ENCODE results near the gene IQSEC1.

IQSEC1 gene

DNA sequence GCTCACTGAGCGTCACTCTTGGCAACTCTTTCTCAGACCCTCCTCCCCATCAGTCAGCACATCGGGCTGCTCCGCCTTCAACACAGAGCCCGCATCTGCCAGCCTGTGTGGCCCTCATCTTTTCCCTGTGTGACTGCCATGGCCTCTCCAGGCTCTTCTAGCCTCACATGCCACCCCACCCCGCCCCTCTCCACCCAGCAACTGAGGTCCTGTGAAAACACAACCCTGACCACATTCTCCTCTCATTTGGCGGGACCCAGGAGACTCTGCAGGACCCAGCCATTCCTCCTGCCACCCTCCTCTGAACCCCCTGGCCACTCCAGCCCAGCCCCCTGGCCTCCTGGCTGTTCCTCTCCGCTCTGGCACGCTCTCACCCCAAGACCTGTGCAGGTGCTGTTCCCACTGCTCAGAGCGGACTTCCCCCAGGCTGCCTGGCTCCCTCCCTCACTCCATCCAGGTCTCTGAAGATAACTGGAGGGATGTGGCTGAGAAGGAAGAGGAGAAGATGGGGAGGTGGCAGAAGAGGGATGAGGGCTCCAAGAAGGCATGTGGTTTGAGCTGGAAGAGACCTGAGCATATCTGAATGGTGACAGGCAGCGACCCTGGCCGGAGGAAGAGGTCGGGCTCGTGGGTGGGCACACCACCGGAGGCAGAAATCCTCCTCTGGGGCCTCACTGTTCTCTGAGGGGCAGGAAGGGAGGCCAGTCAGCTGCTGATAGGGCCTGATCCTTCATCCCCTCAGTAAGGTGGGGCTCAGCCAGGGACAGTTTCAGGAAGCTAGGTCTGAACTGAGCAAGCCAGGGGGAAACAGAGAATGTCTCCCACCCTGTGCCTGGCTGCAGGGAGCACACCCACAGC is 120.7 kb downstream of the IQSEC1 start:
- DNase-seq (ENCODE audit: low spot score), result no peak

DNA sequence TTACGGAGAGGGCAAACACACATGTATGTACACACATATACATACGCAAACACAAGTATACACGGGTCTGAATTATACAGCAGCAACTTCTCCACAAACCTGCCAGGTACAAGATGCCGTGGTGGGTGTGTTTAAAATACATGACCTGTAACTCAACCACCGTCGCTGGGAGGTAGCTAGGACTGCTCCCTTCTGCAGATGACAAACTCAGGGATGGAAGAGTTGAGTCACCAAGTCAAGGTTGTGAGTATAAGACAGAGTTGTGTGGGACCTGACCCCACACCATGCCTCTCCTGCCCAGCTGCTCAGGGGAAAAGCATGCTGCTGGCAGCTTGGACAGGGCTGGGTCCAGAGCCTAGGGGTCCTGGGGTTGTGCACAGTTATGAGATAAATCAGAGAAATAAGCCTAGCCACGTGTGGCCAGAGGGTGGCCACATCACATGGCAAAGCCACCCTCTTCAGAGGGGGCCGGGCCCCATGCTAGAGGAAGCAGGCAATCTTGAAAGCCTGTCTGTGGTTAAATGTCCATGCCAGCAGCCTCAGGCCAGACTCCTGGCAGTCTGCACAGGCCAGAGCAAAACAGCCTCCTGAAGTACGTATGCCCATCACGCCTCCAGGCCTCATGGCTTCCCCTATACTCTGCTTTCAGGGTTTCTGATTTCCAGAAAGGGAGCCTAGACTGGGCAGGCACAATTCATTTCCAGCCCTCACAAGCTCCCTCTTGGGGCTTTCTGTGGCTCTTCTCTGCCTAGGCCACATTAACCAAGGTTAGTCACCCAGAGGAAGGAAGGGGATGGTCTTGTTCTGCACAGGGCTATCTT is 124.1 kb downstream of the IQSEC1 start:
- Histone ChIP-seq H3K9me3 (replicated peaks in 1 of 2; ENCODE audit: control insufficient read depth in 2 of 2, insufficient read depth in 1 of 2, low read depth in 1 of 2, low read length in 2 of 2) (no peaks in the 10 kb centered on the region), H3K79me1 (ENCODE audit: low read depth, low read length) (peaks cover 5% of the 10 kb centered on the region), H3K23ac (ENCODE audit: low read depth, low read length, poor library complexity) (no peak overlapping the region), H3K27ac (replicated peaks; ENCODE audit: low read length) (no peak overlapping the region), H3K14ac (ENCODE audit: low read length) (no peak overlapping the region), H4K8ac (ENCODE audit: low read depth, low read length) (no peak overlapping the region), H3K36me3 (replicated peaks in 1 of 2; ENCODE audit: control insufficient read depth in 2 of 2, insufficient read depth in 2 of 2, low read length in 2 of 2) (no peaks in the 10 kb centered on the region), H3K27me3 (ENCODE audit: control insufficient read depth in 3 of 3, insufficient read depth in 3 of 3, low read depth in 1 of 3, low read length in 3 of 3) (no peaks in the 10 kb centered on the region), H2BK120ac (ENCODE audit: low read depth, low read length) (no peak overlapping the region), H3K4ac (ENCODE audit: low read length) (no peak overlapping the region), H2BK5ac (ENCODE audit: low read length) (no peak overlapping the region), H3K4me3 (ENCODE audit: low read length in 2 of 2) (no peak overlapping the region), H2BK12ac (ENCODE audit: low read length) (no peak overlapping the region), H3K4me1 (ENCODE audit: control insufficient read depth in 2 of 2, insufficient read depth in 1 of 2, low read depth in 1 of 2, low read length in 2 of 2) (peaks cover 17 to 23% of the 10 kb centered on the region in 2 donors), H2AK5ac (ENCODE audit: low read depth, low read length) (no peak overlapping the region), H2AFZ (ENCODE audit: low read length) (no peak overlapping the region), H3K9ac (ENCODE audit: low read depth, low read length, poor library complexity) (no peak overlapping the region), H3K18ac (ENCODE audit: low read length) (no peak overlapping the region), H4K91ac (ENCODE audit: low read depth, low read length, poor library complexity) (no peak overlapping the region), H2BK15ac (ENCODE audit: low read length) (no peak overlapping the region), H3K4me2 (ENCODE audit: insufficient read depth, low read length, poor library complexity, severe bottlenecking) (no peak overlapping the region)
- no CpG with 5 or more reads among the region's 10 CpGs for WGBS, 2 donors (ENCODE audit: extremely low coverage in 2 of 2, insufficient read length in 2 of 2, insufficient replicate concordance in 1 of 2)
- DNase-seq (ENCODE audit: low spot score), result no peak

More for the DNA sequence above, 120.7 kb downstream of the IQSEC1 start:
- no peak overlapping the region for H3K4me2 ChIP-seq (ENCODE audit: insufficient read depth, low read length, poor library complexity, severe bottlenecking)
- H3K14ac ChIP-seq (ENCODE audit: low read length), result no peak overlapping the region
- WGBS, 2 donors (ENCODE audit: extremely low coverage in 2 of 2, insufficient read length in 2 of 2, insufficient replicate concordance in 1 of 2), result no CpG with 5 or more reads among the region's 14 CpGs
- no peak overlapping the region for H3K4me3 ChIP-seq (ENCODE audit: low read length in 2 of 2)
- H2AFZ ChIP-seq (ENCODE audit: low read length), result no peak overlapping the region
- H3K9me3 ChIP-seq (replicated peaks in 1 of 2; ENCODE audit: control insufficient read depth in 2 of 2, insufficient read depth in 1 of 2, low read depth in 1 of 2, low read length in 2 of 2), result no peaks in the 10 kb centered on the region
- peak overlapping the region; percentile 33 for H2AK5ac ChIP-seq (ENCODE audit: low read depth, low read length)
- no peak overlapping the region for H2BK5ac ChIP-seq (ENCODE audit: low read length)
- H3K9ac ChIP-seq (ENCODE audit: low read depth, low read length, poor library complexity), result no peak overlapping the region
- H3K4ac ChIP-seq (ENCODE audit: low read length), result no peak overlapping the region
- peak overlapping the region; percentile 6 for H3K23ac ChIP-seq (ENCODE audit: low read depth, low read length, poor library complexity)
- no peak overlapping the region for H2BK120ac ChIP-seq (ENCODE audit: low read depth, low read length)
- H4K8ac ChIP-seq (ENCODE audit: low read depth, low read length), result no peak overlapping the region
- no peaks in the 10 kb centered on the region for H3K36me3 ChIP-seq (replicated peaks in 1 of 2; ENCODE audit: control insufficient read depth in 2 of 2, insufficient read depth in 2 of 2, low read length in 2 of 2)
- peaks cover 0 to 14% of the 10 kb centered on the region in 2 donors for H3K4me1 ChIP-seq (ENCODE audit: control insufficient read depth in 2 of 2, insufficient read depth in 1 of 2, low read depth in 1 of 2, low read length in 2 of 2)
- H3K79me1 ChIP-seq (ENCODE audit: low read depth, low read length), result peaks cover 14% of the 10 kb centered on the region
- no peak overlapping the region for H2BK15ac ChIP-seq (ENCODE audit: low read length)
- peak overlapping the region; percentile 48 for H3K18ac ChIP-seq (ENCODE audit: low read length)
- H3K27ac ChIP-seq (replicated peaks; ENCODE audit: low read length), result no peak overlapping the region
- H4K91ac ChIP-seq (ENCODE audit: low read depth, low read length, poor library complexity), result no peak overlapping the region
- no peaks in the 10 kb centered on the region for H3K27me3 ChIP-seq (ENCODE audit: control insufficient read depth in 3 of 3, insufficient read depth in 3 of 3, low read depth in 1 of 3, low read length in 3 of 3)
- no peak overlapping the region for H2BK12ac ChIP-seq (ENCODE audit: low read length)

DNA sequence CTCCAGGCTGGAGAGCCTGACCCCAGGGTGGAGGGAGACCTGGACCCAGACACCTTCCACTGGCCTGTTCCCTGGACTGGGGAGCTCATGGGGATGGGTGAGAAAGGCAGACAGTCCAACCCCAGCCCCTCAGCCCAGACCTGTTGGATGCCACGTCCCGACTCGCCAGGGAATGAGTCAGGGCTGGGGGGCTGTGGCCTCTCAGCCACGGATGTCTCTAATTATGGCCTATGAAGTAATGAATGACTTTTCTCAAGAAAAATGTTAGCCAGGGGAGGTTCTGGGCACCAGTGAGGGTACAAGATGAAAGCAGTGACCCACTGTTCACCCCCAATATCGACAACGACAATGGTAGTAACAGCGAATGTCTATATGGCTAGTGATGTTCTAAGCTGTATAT is 124.9 kb downstream of the IQSEC1 start:
- no CpG with 5 or more reads among the region's 7 CpGs for WGBS, 2 donors (ENCODE audit: extremely low coverage in 2 of 2, insufficient read length in 2 of 2, insufficient replicate concordance in 1 of 2)
- Histone ChIP-seq H3K9me3 (replicated peaks in 1 of 2; ENCODE audit: control insufficient read depth in 2 of 2, insufficient read depth in 1 of 2, low read depth in 1 of 2, low read length in 2 of 2) (no peaks in the 10 kb centered on the region), H2BK120ac (ENCODE audit: low read depth, low read length) (no peak overlapping the region), H3K27ac (replicated peaks; ENCODE audit: low read length) (no peak overlapping the region), H3K9ac (ENCODE audit: low read depth, low read length, poor library complexity) (no peak overlapping the region), H3K36me3 (replicated peaks in 1 of 2; ENCODE audit: control insufficient read depth in 2 of 2, insufficient read depth in 2 of 2, low read length in 2 of 2) (no peaks in the 10 kb centered on the region), H4K91ac (ENCODE audit: low read depth, low read length, poor library complexity) (no peak overlapping the region), H2AFZ (ENCODE audit: low read length) (no peak overlapping the region), H2BK12ac (ENCODE audit: low read length) (no peak overlapping the region), H4K8ac (ENCODE audit: low read depth, low read length) (no peak overlapping the region), H3K4ac (ENCODE audit: low read length) (no peak overlapping the region), H2AK5ac (ENCODE audit: low read depth, low read length) (no peak overlapping the region), H2BK15ac (ENCODE audit: low read length) (no peak overlapping the region), H3K14ac (ENCODE audit: low read length) (no peak overlapping the region), H3K79me1 (ENCODE audit: low read depth, low read length) (peaks cover 5% of the 10 kb centered on the region), H3K23ac (ENCODE audit: low read depth, low read length, poor library complexity) (no peak overlapping the region), H3K4me1 (ENCODE audit: control insufficient read depth in 2 of 2, insufficient read depth in 1 of 2, low read depth in 1 of 2, low read length in 2 of 2) (peaks cover 20 to 21% of the 10 kb centered on the region in 2 donors), H2BK5ac (ENCODE audit: low read length) (no peak overlapping the region), H3K27me3 (ENCODE audit: control insufficient read depth in 3 of 3, insufficient read depth in 3 of 3, low read depth in 1 of 3, low read length in 3 of 3) (no peaks in the 10 kb centered on the region), H3K4me3 (ENCODE audit: low read length in 2 of 2) (no peak overlapping the region), H3K4me2 (ENCODE audit: insufficient read depth, low read length, poor library complexity, severe bottlenecking) (no peak overlapping the region), H3K18ac (ENCODE audit: low read length) (peak overlapping the region; percentile 19)
- DNase-seq (ENCODE audit: low spot score), result no peak
